PC-3 (cell line): ENCODE data around the gene RXFP1. TPM values are rescaled to one million over a fixed set of nuclear protein-coding genes. Genes with fewer than 3 reads are reported as not detected.

Source experiments
- ATAC-seq: fragments of 200-7000 bp; cut with Tn5 transposase; 2 replicates; pipeline ENCODE4 v1.9.1; 2020; ENCODE audit warnings: mild to moderate bottlenecking, moderate library complexity
- BruUV-seq: library from RNA; stranded (reverse); fragments of 400-500 nt; replicated peaks from 2 replicates; lab custom pipeline; 2021; lab: Mats Ljungman, UMichigan
- CTCF ChIA-PET: fragments of 300-600 bp; sonication (Branson Sonifier 250); formaldehyde crosslinking; loops from one replicate; lab custom pipeline; 2022; ENCODE audit warnings: antibody characterized with exemption; lab: Charles Lee
- POLR2A ChIA-PET: fragments of 300-600 bp; sonication (Branson Sonifier 250); formaldehyde crosslinking; loops from one replicate; lab custom pipeline; 2022; ENCODE audit warnings: antibody characterized with exemption; ENCODE audit not compliant: unreplicated experiment; lab: Charles Lee
- DNase-seq: peaks from one replicate; pipeline ENCODE4 v3.0.0-alpha.2; 2015
- H2AFZ ChIP-seq: fragments of 300-600 bp; sonication (generic); 2 replicates; pipeline ENCODE4 v1.6.0; 2016; ENCODE audit warnings: antibody characterized with exemption, low read length
- H3F3A ChIP-seq: fragments of 300-600 bp; sonication (generic); one replicate; pipeline ENCODE4 v1.6.0; 2017; ENCODE audit warnings: antibody characterized with exemption, low read length, control low read depth, mild to moderate bottlenecking; ENCODE audit not compliant: unreplicated experiment
- H3K27ac ChIP-seq: fragments of 300-600 bp; sonication (generic); 2 replicates; pipeline ENCODE4 v1.5.1; 2016; ENCODE audit warnings: mild to moderate bottlenecking, low read length
- H3K27me3 ChIP-seq: fragments of 300-600 bp; sonication (generic); 2 replicates; pipeline ENCODE4 v1.6.1; 2016; ENCODE audit warnings: low read length, mixed read lengths
- H3K36me3 ChIP-seq: fragments of 300-600 bp; sonication (generic); 2 replicates; pipeline ENCODE4 v1.6.1; 2016; ENCODE audit warnings: low read depth, mixed run types, low read length, mixed read lengths
- H3K4me1 ChIP-seq: fragments of 300-600 bp; sonication (generic); 2 replicates; pipeline ENCODE4 v1.5.1; 2016; ENCODE audit warnings: low read length; ENCODE audit not compliant: insufficient read depth
- H3K4me2 ChIP-seq: fragments of 300-600 bp; sonication (generic); 2 replicates; pipeline ENCODE4 v1.6.0; 2016; ENCODE audit warnings: low read length
- H3K4me3 ChIP-seq: fragments of 300-600 bp; sonication (generic); 2 replicates; pipeline ENCODE4 v1.5.1; 2016; ENCODE audit warnings: mild to moderate bottlenecking, low read length, mixed read lengths
- H3K79me2 ChIP-seq: fragments of 300-600 bp; sonication (generic); 2 replicates; pipeline ENCODE4 v1.6.1; 2017; ENCODE audit warnings: low read length, mixed read lengths
- H3K9ac ChIP-seq: fragments of 300-600 bp; sonication (generic); 2 replicates; pipeline ENCODE4 v1.6.0; 2016; ENCODE audit warnings: mild to moderate bottlenecking, low read length
- H3K9me2 ChIP-seq: fragments of 300-600 bp; sonication (generic); replicated peaks from 2 replicates; pipeline ENCODE4 v1.6.1; 2016; ENCODE audit warnings: mixed run types, low read length, mixed read lengths
- H3K9me3 ChIP-seq: fragments of 300-600 bp; sonication (generic); 2 replicates; pipeline ENCODE4 v1.6.1; 2016; ENCODE audit warnings: low read length, mixed read lengths
- H4K20me1 ChIP-seq: fragments of 300-600 bp; sonication (generic); 2 replicates; pipeline ENCODE4 v1.6.1; 2016; ENCODE audit warnings: low read length, mixed read lengths
- EZH2 ChIP-seq: fragments of 300-600 bp; sonication (generic); IDR thresholded peaks from one replicate; pipeline ENCODE4 v1.6.1; 2017; ENCODE audit warnings: antibody characterized with exemption, mild to moderate bottlenecking, low read length; ENCODE audit not compliant: unreplicated experiment
- EZH2phosphoT487 ChIP-seq: fragments of 300-600 bp; sonication (generic); IDR thresholded peaks from 2 replicates; pipeline ENCODE4 v1.6.1; 2018; ENCODE audit warnings: mild to moderate bottlenecking, antibody characterized with exemption, low read length, borderline replicate concordance
- intact Hi-C: fragments of 100-400 bp; cut with micrococcal nuclease; formaldehyde crosslinking; loops from 2 replicates; pipeline ENCODE4 v1.9.0; 2023
- total RNA-seq: library from RNA; depleted of rRNA; stranded (reverse); fragments of >200 nt; gene quantifications from 2 replicates; pipeline ENCODE4 v1.2.3, GENCODE V29; 2014
- TF ChIP-seq, protein P1 (sequence below): fragments of 300-600 bp; sonication (generic); conservative IDR thresholded peaks from 2 replicates; pipeline ENCODE4 v1.5.1; 2017; ENCODE audit warnings: antibody characterized with exemption, low read depth, mild to moderate bottlenecking, low read length

The RXFP1 gene
- total RNA-seq, 1 experiment from 2014 or later, result not detected

DNA sequence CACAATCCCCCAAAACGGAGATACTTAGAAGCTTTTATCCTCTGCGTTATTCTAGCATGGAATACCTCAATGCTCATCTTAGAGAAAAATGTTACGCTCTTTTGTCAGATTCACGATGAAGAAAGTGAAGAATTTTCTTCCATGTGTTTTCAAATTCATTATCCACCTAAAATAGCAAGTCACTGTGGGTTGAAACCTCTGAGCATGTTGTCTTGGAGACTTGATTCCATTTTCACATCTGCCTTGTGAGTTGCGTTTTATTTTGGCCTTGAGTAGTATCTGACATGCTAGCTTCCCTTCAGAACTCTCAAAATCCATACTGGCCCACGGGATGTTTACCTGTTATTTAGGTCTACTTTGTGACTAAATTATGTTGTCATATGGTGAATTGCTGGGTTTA lies 83.7 kb downstream of the RXFP1 start:
- CTCF ChIA-PET, result no interaction called here
- intact Hi-C loops, result no loop called here

DNA sequence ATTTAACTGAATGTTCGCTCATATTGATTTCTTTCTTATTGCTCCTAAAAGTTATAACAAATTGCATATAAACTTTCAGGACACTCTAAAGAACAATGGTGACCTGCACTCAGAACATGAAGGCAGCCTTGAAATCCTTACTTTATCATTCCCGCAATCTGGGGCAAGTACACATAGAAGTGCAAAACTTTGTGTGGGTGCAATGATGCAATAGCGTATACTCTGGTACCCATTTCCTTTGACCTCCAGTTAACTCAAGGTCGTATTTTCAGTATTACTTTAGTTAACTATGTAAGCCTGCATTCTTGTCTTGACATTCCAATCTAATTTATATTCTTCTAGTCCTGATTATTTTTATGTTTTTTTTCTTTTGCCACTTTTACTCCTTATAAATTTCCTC lies 85.3 kb downstream of the RXFP1 start:
- Histone ChIP-seq H3K4me1 (peaks cover 16% of the 10 kb centered on the region), H3K27me3 (no peaks in the 10 kb centered on the region)

More for the DNA sequence above, 83.7 kb downstream of the RXFP1 start:
- H3K27me3 ChIP-seq, result no peaks in the 10 kb centered on the region
- H3K27ac ChIP-seq, result no peak overlapping the region
- POLR2A ChIA-PET, result interaction anchor here (0.5 to 0.6 kb wide), 2 partner anchors 35 to 114 kb away, joined by 5 to 7 read pairs; no protein-coding TSS in a partner anchor
- H4K20me1 ChIP-seq, result no peaks in the 10 kb centered on the region
- ATAC-seq (no peak), DNase-seq (no peak)
- H3K36me3 ChIP-seq, result no peaks in the 10 kb centered on the region
- H3K9ac ChIP-seq, result no peak overlapping the region
- no peaks in the 10 kb centered on the region for H3K9me2 ChIP-seq
- H3K9me3 ChIP-seq, result no peaks in the 10 kb centered on the region
- no peak overlapping the region for H3K4me2 ChIP-seq
- H3K4me1 ChIP-seq, result peaks cover 3% of the 10 kb centered on the region
- TF ChIP-seq EZH2, result no peak
- TF ChIP-seq, protein P1, sequence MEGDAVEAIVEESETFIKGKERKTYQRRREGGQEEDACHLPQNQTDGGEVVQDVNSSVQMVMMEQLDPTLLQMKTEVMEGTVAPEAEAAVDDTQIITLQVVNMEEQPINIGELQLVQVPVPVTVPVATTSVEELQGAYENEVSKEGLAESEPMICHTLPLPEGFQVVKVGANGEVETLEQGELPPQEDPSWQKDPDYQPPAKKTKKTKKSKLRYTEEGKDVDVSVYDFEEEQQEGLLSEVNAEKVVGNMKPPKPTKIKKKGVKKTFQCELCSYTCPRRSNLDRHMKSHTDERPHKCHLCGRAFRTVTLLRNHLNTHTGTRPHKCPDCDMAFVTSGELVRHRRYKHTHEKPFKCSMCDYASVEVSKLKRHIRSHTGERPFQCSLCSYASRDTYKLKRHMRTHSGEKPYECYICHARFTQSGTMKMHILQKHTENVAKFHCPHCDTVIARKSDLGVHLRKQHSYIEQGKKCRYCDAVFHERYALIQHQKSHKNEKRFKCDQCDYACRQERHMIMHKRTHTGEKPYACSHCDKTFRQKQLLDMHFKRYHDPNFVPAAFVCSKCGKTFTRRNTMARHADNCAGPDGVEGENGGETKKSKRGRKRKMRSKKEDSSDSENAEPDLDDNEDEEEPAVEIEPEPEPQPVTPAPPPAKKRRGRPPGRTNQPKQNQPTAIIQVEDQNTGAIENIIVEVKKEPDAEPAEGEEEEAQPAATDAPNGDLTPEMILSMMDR, result no peak
- no peak for TF ChIP-seq EZH2phosphoT487
- no peak overlapping the region for H2AFZ ChIP-seq
- H3K4me3 ChIP-seq, result no peak overlapping the region
- no peaks in the 10 kb centered on the region for H3F3A ChIP-seq
- H3K79me2 ChIP-seq, result no peaks in the 10 kb centered on the region
- BruUV-seq, result no TSS peak

DNA sequence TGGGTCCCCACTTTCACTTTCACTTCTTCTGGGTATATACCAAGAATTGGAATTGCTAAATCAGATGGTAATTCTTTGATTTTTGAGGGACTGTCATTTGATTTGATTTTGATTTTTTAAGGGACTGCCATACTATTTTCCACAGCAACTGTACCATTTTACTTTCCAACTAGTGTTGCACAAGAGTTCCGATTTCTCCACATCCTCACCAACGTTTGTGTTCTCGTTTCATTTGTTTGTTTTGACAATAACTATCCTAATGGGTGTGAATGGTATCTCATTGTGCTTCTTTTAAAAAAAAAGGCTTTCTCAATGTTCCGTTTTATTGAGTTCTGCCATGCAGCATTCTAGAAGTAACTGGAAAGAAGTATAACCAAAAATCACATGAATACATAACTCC lies 87.4 kb downstream of the RXFP1 start:
- no peaks in the 10 kb centered on the region for H3K27me3 ChIP-seq
- no peak overlapping the region for H3K4me2 ChIP-seq
- CTCF ChIA-PET, result no interaction called here
- TF ChIP-seq EZH2 (no peak), EZH2phosphoT487 (no peak)
- TF ChIP-seq, protein P1, result no peak
- intact Hi-C loops, result no loop called here
- H3K79me2 ChIP-seq, result no peaks in the 10 kb centered on the region
- no peak overlapping the region for H3K9ac ChIP-seq
- ATAC-seq (no peak), DNase-seq (no peak)
- POLR2A ChIA-PET, result no interaction called here
- H3K4me3 ChIP-seq, result no peak overlapping the region
- no peaks in the 10 kb centered on the region for H4K20me1 ChIP-seq
- H3K36me3 ChIP-seq, result no peaks in the 10 kb centered on the region
- H3K4me1 ChIP-seq, result peaks cover 21% of the 10 kb centered on the region
- BruUV-seq, result no TSS peak
- no peaks in the 10 kb centered on the region for H3F3A ChIP-seq
- no peak overlapping the region for H2AFZ ChIP-seq
- no peaks in the 10 kb centered on the region for H3K9me3 ChIP-seq
- no peaks in the 10 kb centered on the region for H3K9me2 ChIP-seq
- H3K27ac ChIP-seq, result no peak overlapping the region

More for the DNA sequence above, 85.3 kb downstream of the RXFP1 start:
- H3F3A ChIP-seq, result no peaks in the 10 kb centered on the region
- intact Hi-C loops, result no loop called here
- no peaks in the 10 kb centered on the region for H3K9me2 ChIP-seq
- no peaks in the 10 kb centered on the region for H4K20me1 ChIP-seq
- H3K79me2 ChIP-seq, result no peaks in the 10 kb centered on the region
- BruUV-seq, result no TSS peak
- no peak overlapping the region for H3K27ac ChIP-seq
- no peak for DNase-seq
- ChIA-PET CTCF (no interaction called here), POLR2A (no interaction called here)
- H3K4me2 ChIP-seq, result no peak overlapping the region
- no peaks in the 10 kb centered on the region for H3K36me3 ChIP-seq
- H3K4me3 ChIP-seq, result no peak overlapping the region
- TF ChIP-seq, protein P1, result no peak
- TF ChIP-seq EZH2phosphoT487 (no peak), EZH2 (no peak)
- no peak for ATAC-seq
- no peak overlapping the region for H3K9ac ChIP-seq
- H3K9me3 ChIP-seq, result no peaks in the 10 kb centered on the region
- no peak overlapping the region for H2AFZ ChIP-seq
